Keratinocyte (primary cell): ENCODE results near the gene CRLF1. TPM values are rescaled to one million over a fixed set of nuclear protein-coding genes. Genes with fewer than 3 reads are reported as not detected.

Experiments
- DNase-seq: peaks from one replicate; pipeline ENCODE4 v3.0.0-alpha.2; 2011; ENCODE audit warnings: low read depth, missing footprints, low spot score
- FAIRE-seq: peaks from 2 replicates; lab custom pipeline; 2011; peaks lifted over from hg19 to GRCh38; lab: Jason Lieb, UNC
- H2AFZ ChIP-seq: 2 replicates; pipeline ENCODE4 v1.6.0; 2012; ENCODE audit warnings: low read length, control low read depth, inconsistent platforms; ENCODE audit not compliant: control insufficient read depth
- H3K27ac ChIP-seq: 2 replicates; pipeline ENCODE4 v1.5.1; 2011; ENCODE audit warnings: low read length; ENCODE audit not compliant: control insufficient read depth, insufficient read depth
- H3K27me3 ChIP-seq: 3 replicates; pipeline ENCODE4 v1.6.0; 2011; ENCODE audit warnings: low read length; ENCODE audit not compliant: control insufficient read depth, insufficient read depth; ENCODE audit errors: extremely low read depth
- H3K36me3 ChIP-seq, 2 experiments: 2 replicates in 1 of 2; 3 replicates in 1 of 2; pipeline ENCODE4 v1.5.1; 2011; ENCODE audit warnings: low read length in 2 of 2, mild to moderate bottlenecking in 1 of 2; ENCODE audit not compliant: control insufficient read depth in 2 of 2, insufficient read depth in 2 of 2; ENCODE audit errors: extremely low read depth in 1 of 2
- H3K4me1 ChIP-seq: 3 replicates; pipeline ENCODE4 v1.5.1; 2011; ENCODE audit warnings: low read length; ENCODE audit not compliant: control insufficient read depth, insufficient read depth; ENCODE audit errors: extremely low read depth
- H3K4me2 ChIP-seq: 3 replicates; pipeline ENCODE4 v1.6.0; 2011; ENCODE audit warnings: low read depth, low read length; ENCODE audit not compliant: control insufficient read depth, insufficient read depth; ENCODE audit errors: extremely low read depth
- H3K4me3 ChIP-seq, 3 experiments: fragments of 200-600 bp in 1 of 3; sonication (generic) in 1 of 3; 2 replicates in 2 of 3; 3 replicates in 1 of 3; pipeline ENCODE4 v1.5.1; 2011 to 2016; ENCODE audit warnings: low read length in 3 of 3, mild to moderate bottlenecking in 3 of 3, control low read depth in 2 of 3, inconsistent platforms in 1 of 3, low read depth in 1 of 3, mixed read lengths in 1 of 3, mixed run types in 1 of 3, moderate library complexity in 1 of 3; ENCODE audit not compliant: control insufficient read depth in 2 of 3, insufficient read depth in 2 of 3; ENCODE audit errors: extremely low read depth in 1 of 3
- H3K79me2 ChIP-seq: 2 replicates; pipeline ENCODE4 v1.6.0; 2012; ENCODE audit warnings: low read length; ENCODE audit not compliant: control insufficient read depth, insufficient read depth
- H3K9ac ChIP-seq: 3 replicates; pipeline ENCODE4 v1.6.0; 2011; ENCODE audit warnings: low read length; ENCODE audit not compliant: control insufficient read depth, insufficient read depth; ENCODE audit errors: extremely low read depth
- H3K9me1 ChIP-seq: 3 replicates; pipeline ENCODE4 v1.6.0; 2011; ENCODE audit warnings: low read length; ENCODE audit not compliant: control insufficient read depth, insufficient read depth; ENCODE audit errors: extremely low read depth
- H3K9me3 ChIP-seq: 2 replicates; pipeline ENCODE4 v1.5.1; 2012; ENCODE audit warnings: low read depth, low read length; ENCODE audit not compliant: control insufficient read depth
- H4K20me1 ChIP-seq: 3 replicates; pipeline ENCODE4 v1.6.0; 2011; ENCODE audit warnings: low read length; ENCODE audit not compliant: control insufficient read depth, insufficient read depth; ENCODE audit errors: extremely low read depth
- CTCF ChIP-seq, 3 experiments: IDR thresholded peaks in 1 of 3; conservative IDR thresholded peaks in 1 of 3; optimal IDR thresholded peaks in 1 of 3; 2 replicates in 2 of 3; 3 replicates in 1 of 3; pipeline versions ENCODE3 to v1.5.1; 2011; ENCODE audit warnings: low read length in 3 of 3, mild to moderate bottlenecking in 3 of 3, moderate library complexity in 2 of 3, control low read depth in 1 of 3, inconsistent platforms in 1 of 3; ENCODE audit not compliant: insufficient read depth in 2 of 3; ENCODE audit errors: extremely low read depth in 1 of 3
- EZH2 ChIP-seq: IDR thresholded peaks from one replicate; pipeline ENCODE4 v1.6.1; 2012; ENCODE audit warnings: inconsistent platforms, mild to moderate bottlenecking, low read length, moderate library complexity
- dilution Hi-C: fragments of 300-500 bp; cut with MboI; formaldehyde crosslinking; loops from one replicate; pipeline ENCODE4 v1.7.0; 2020; ENCODE audit warnings: low sequenced_read_pairs; ENCODE audit not compliant: extremely low pct_ligation_motif_present
- polyA plus RNA-seq, 5 experiments: library from polyadenylated mRNA; depleted of rRNA in 3 of 5; stranded (reverse) in 3 of 5; stranded (forward) in 1 of 5; unstranded in 1 of 5; fragments of >200 nt; gene quantifications; 1 replicate in 1 of 5; 2 replicates in 3 of 5; 3 replicates in 1 of 5; pipeline versions ENCODE4 v1.2.1 to v1.2.3, GENCODE V29; 2011 to 2012; ENCODE audit warnings: missing spikeins in 2 of 5, low read depth in 1 of 5, low replicate concordance in 1 of 5

CRLF1 gene
- polyA plus RNA-seq, 1 donor (not counting 4 experiments of a cell fraction or from before 2014, with no cell fraction given): 0.20 TPM

GRCh38 chr19:18574691-18575291 lies 31.8 kb downstream of the CRLF1 start:
- dilution Hi-C loops: no loop called here
- TF ChIP-seq EZH2 (no peak), CTCF (optimal IDR thresholded peaks at IDR 0.05 in 1 of 3, IDR thresholded peaks at IDR 0.05 in 1 of 3, conservative IDR thresholded peaks at IDR 0.05 in 1 of 3; ENCODE audit: extremely low read depth in 1 of 3, insufficient read depth in 2 of 3, low read length in 3 of 3) (no peak)
- H2AFZ ChIP-seq: no peak overlapping the region
- no peak overlapping the region for H3K4me3 ChIP-seq
- no peaks in the 10 kb centered on the region for H3K9me3 ChIP-seq
- DNase-seq (no peak), FAIRE-seq (no peak)
- no peak overlapping the region for H3K4me2 ChIP-seq
- H3K9me1 ChIP-seq: peaks cover 3% of the 10 kb centered on the region
- H3K79me2 ChIP-seq: peaks cover 36% of the 10 kb centered on the region
- peaks cover 30 to 44% of the 10 kb centered on the region in 2 experiments for H3K36me3 ChIP-seq
- no peak overlapping the region for H3K9ac ChIP-seq
- H3K27me3 ChIP-seq: no peaks in the 10 kb centered on the region
- H4K20me1 ChIP-seq: peaks cover 13% of the 10 kb centered on the region
- H3K27ac ChIP-seq: no peak overlapping the region
- peaks cover 11% of the 10 kb centered on the region for H3K4me1 ChIP-seq

GRCh38 chr19:18571564-18572344 lies 34.8 kb downstream of the CRLF1 start, which contains the start of gene UBA52:
Gene UBA52, plus strand, starts transcription at chr19:18571857. Its CDS starts 1,444 bp downstream, at chr19:18573301.
- dilution Hi-C loops: no loop called here
- peaks cover 3% of the 10 kb centered on the region for H3K9me1 ChIP-seq
- peak within 1 kb of the TSS; percentile 91 for H3K9ac ChIP-seq
- FAIRE-seq: peak; percentile 56
- TF ChIP-seq CTCF (optimal IDR thresholded peaks at IDR 0.05 in 1 of 3, IDR thresholded peaks at IDR 0.05 in 1 of 3, conservative IDR thresholded peaks at IDR 0.05 in 1 of 3; ENCODE audit: extremely low read depth in 1 of 3, insufficient read depth in 2 of 3, low read length in 3 of 3) (no peak), EZH2 (no peak)
- peak within 1 kb of the TSS; percentile 100 for H3K4me2 ChIP-seq
- peaks cover 36% of the 10 kb centered on the region for H3K79me2 ChIP-seq
- H3K4me3 ChIP-seq: peak within 1 kb of the TSS; percentile 64 to 93 (median 72)
- H3K36me3 ChIP-seq: peaks cover 44 to 54% of the 10 kb centered on the region in 2 experiments
- H3K9me3 ChIP-seq: no peaks in the 10 kb centered on the region
- H3K4me1 ChIP-seq: peaks cover 11% of the 10 kb centered on the region
- DNase-seq: peak; percentile 76
- H2AFZ ChIP-seq: peak within 1 kb of the TSS; percentile 82
- H3K27ac ChIP-seq: peak within 1 kb of the TSS; percentile 89
- H3K27me3 ChIP-seq: no peaks in the 10 kb centered on the region
- H4K20me1 ChIP-seq: peaks cover 13% of the 10 kb centered on the region
